B cell (primary cell): ENCODE results near the gene HPS3.

Experiments used
- EZH2 ChIP-seq: IDR thresholded peaks from 2 replicates; pipeline ENCODE4 v1.6.1; 2012; ENCODE audit warnings: borderline replicate concordance, low read depth, mild to moderate bottlenecking, moderate library complexity, low read length; ENCODE audit not compliant: insufficient read depth, poor library complexity, severe bottlenecking
- TF ChIP-seq, protein P1 (sequence below): fragments of 200-600 bp; IDR thresholded peaks from one replicate; pipeline ENCODE4 v1.8.0; 2022; ENCODE audit warnings: antibody characterized with exemption, mild to moderate bottlenecking

- TF ChIP-seq, protein P1, sequence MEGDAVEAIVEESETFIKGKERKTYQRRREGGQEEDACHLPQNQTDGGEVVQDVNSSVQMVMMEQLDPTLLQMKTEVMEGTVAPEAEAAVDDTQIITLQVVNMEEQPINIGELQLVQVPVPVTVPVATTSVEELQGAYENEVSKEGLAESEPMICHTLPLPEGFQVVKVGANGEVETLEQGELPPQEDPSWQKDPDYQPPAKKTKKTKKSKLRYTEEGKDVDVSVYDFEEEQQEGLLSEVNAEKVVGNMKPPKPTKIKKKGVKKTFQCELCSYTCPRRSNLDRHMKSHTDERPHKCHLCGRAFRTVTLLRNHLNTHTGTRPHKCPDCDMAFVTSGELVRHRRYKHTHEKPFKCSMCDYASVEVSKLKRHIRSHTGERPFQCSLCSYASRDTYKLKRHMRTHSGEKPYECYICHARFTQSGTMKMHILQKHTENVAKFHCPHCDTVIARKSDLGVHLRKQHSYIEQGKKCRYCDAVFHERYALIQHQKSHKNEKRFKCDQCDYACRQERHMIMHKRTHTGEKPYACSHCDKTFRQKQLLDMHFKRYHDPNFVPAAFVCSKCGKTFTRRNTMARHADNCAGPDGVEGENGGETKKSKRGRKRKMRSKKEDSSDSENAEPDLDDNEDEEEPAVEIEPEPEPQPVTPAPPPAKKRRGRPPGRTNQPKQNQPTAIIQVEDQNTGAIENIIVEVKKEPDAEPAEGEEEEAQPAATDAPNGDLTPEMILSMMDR, result no peak
- no peak for TF ChIP-seq EZH2
Observed at GRCh38 chr3:149086232-149086988, 43.0 kb upstream of the HPS3 start, which contains the start of gene HLTF.
